T-cell (primary cell): ENCODE data around the gene GOLGA2. TPM values are rescaled to one million over a fixed set of nuclear protein-coding genes. Genes with fewer than 3 reads are reported as not detected.

ENCODE experiments used
- ATAC-seq, 4 experiments: fragments of 200-7000 bp in 3 of 4; fragments of 150-1000 bp in 1 of 4; cut with Tn5 transposase; replicated peaks in 1 of 4; 1 replicate in 3 of 4; 2 replicates in 1 of 4; pipeline ENCODE4 v1.10.0; 2021; ENCODE audit warnings: moderate library complexity in 3 of 4, mild to moderate bottlenecking in 2 of 4, moderate number of reproducible peaks in 1 of 4
- CTCF ChIA-PET, 2 donors: fragments of 300-600 bp; sonication (Branson Sonifier 250); formaldehyde crosslinking; loops; one replicate each; lab custom pipeline; 2022; ENCODE audit warnings: antibody characterized with exemption in 2 of 2; lab: Charles Lee
- POLR2A ChIA-PET, 2 donors: fragments of 300-600 bp; sonication (Branson Sonifier 250); formaldehyde crosslinking; loops; one replicate each; lab custom pipeline; 2022; ENCODE audit warnings: antibody characterized with exemption in 2 of 2; lab: Charles Lee
- DNase-seq, 35 experiments: peaks; one replicate each; pipeline versions ENCODE4 v3.0.0 to v3.0.0-alpha.2; 2013 to 2023
- H3K27ac ChIP-seq: one replicate; pipeline ENCODE4 v1.5.1; 2013; ENCODE audit warnings: low read length
- H3K27me3 ChIP-seq, 2 experiments: replicated peaks in 1 of 2; 1 replicate in 1 of 2; 2 replicates in 1 of 2; pipeline versions ENCODE4 v1.6.1 to v1.7.0; 2013; ENCODE audit warnings: low read length in 1 of 2, mixed read lengths in 1 of 2; ENCODE audit not compliant: control insufficient read depth in 2 of 2, insufficient read depth in 2 of 2; ENCODE audit errors: extremely low read depth in 1 of 2
- H3K36me3 ChIP-seq, 2 donors: 1 replicate in 1 of 2; 2 replicates in 1 of 2; pipeline versions ENCODE4 v1.6.1 to v1.7.0; 2013; ENCODE audit warnings: low read length in 1 of 2; ENCODE audit not compliant: control insufficient read depth in 2 of 2, insufficient read depth in 1 of 2; ENCODE audit errors: extremely low read depth in 1 of 2
- H3K4me1 ChIP-seq, 2 experiments: 1 replicate in 1 of 2; 2 replicates in 1 of 2; pipeline versions ENCODE4 v1.6.1 to v1.7.0; 2013; ENCODE audit warnings: low read length in 2 of 2, mixed read lengths in 1 of 2; ENCODE audit not compliant: insufficient read depth in 2 of 2, control insufficient read depth in 1 of 2; ENCODE audit errors: extremely low read depth in 1 of 2
- H3K4me3 ChIP-seq, 2 donors: 1 replicate in 1 of 2; 2 replicates in 1 of 2; pipeline versions ENCODE4 v1.5.1 to v1.7.0; 2013; ENCODE audit warnings: mild to moderate bottlenecking in 2 of 2, low read length in 1 of 2, moderate library complexity in 1 of 2; ENCODE audit not compliant: control insufficient read depth in 1 of 2; ENCODE audit errors: extremely low read depth in 1 of 2
- H3K9me3 ChIP-seq: 2 replicates; pipeline ENCODE4 v1.7.0; 2013
- H3K27ac Mint-ChIP-seq, 2 donors: one replicate each; pipeline ENCODE4 v1.8.0; 2020 to 2021; ENCODE audit warnings: mild to moderate bottlenecking in 2 of 2, mixed read lengths in 2 of 2
- H3K27me3 Mint-ChIP-seq, 2 donors: one replicate each; pipeline ENCODE4 v1.8.0; 2021 to 2022; ENCODE audit warnings: mixed read lengths in 2 of 2
- H3K36me3 Mint-ChIP-seq: one replicate; pipeline ENCODE4 v1.8.0; 2021; ENCODE audit warnings: mixed read lengths
- H3K4me1 Mint-ChIP-seq, 3 donors: one replicate each; pipeline ENCODE4 v1.8.0; 2020 to 2022; ENCODE audit warnings: mixed read lengths in 3 of 3, mild to moderate bottlenecking in 1 of 3
- H3K4me3 Mint-ChIP-seq, 3 donors: one replicate each; pipeline ENCODE4 v1.8.0; 2020 to 2022; ENCODE audit warnings: mild to moderate bottlenecking in 3 of 3, mixed read lengths in 3 of 3, moderate library complexity in 3 of 3
- H3K9me3 Mint-ChIP-seq, 3 donors: one replicate each; pipeline ENCODE4 v1.8.0; 2020 to 2022; ENCODE audit warnings: mixed read lengths in 3 of 3
- WGBS: methylation state at CpG from one replicate; pipeline ENCODE4 v1.1.5; 2013; ENCODE audit warnings: missing lambda C conversion rate; ENCODE audit not compliant: insufficient coverage; 5-methylcytosine and 5-hydroxymethylcytosine counted together
- total RNA-seq, 35 experiments: library from RNA in 6 of 35; stranded (reverse) in 6 of 35; fragments of 120-200 nt in 1 of 35; gene quantifications; one replicate each; pipeline versions ENCODE4 v1.2.1 to v1.2.4 and lab custom pipeline; 2013 to 2026

Gene GOLGA2
- total RNA-seq, 5 donors from 2014 or later (not counting 1 experiment from before 2014, with no cell fraction given): 49.6 to 71.3 (median 60.5) TPM

- Mint-ChIP-seq H3K9me3 (no peaks in the 10 kb centered on the region), H3K36me3 (no peaks in the 10 kb centered on the region), H3K4me3 (no peak overlapping the region), H3K27ac (no peak overlapping the region), H3K27me3 (no peaks in the 10 kb centered on the region), H3K4me1 (peaks cover 0 to 1% (median 0%) of the 10 kb centered on the region in 3 donors)
- ChIA-PET POLR2A (no interaction called here), CTCF (no interaction called here)
- no peak for DNase-seq
- WGBS: 94% methylated on average over 6 of the region's 16 CpGs
- H3K27ac ChIP-seq: no peak overlapping the region
- ATAC-seq: no peak
- H3K36me3 ChIP-seq: no peaks in the 10 kb centered on the region
- no peak overlapping the region for H3K4me3 ChIP-seq
- H3K4me1 ChIP-seq: no peaks in the 10 kb centered on the region
- no peaks in the 10 kb centered on the region for H3K27me3 ChIP-seq
- H3K9me3 ChIP-seq: no peaks in the 10 kb centered on the region
Observed at GRCh38 chr9:128296340-128297220, 20.8 kb upstream of the GOLGA2 start.

GRCh38 chr9:128294142-128294541 is 18.3 kb upstream of the GOLGA2 start:
- WGBS: 94% methylated on average over 2 of the region's 4 CpGs
- H3K9me3 ChIP-seq: no peaks in the 10 kb centered on the region
- no peak for DNase-seq
- no peaks in the 10 kb centered on the region for H3K36me3 ChIP-seq
- no peak overlapping the region for H3K4me3 ChIP-seq
- Mint-ChIP-seq H3K9me3 (no peaks in the 10 kb centered on the region), H3K36me3 (no peaks in the 10 kb centered on the region), H3K4me1 (peaks cover 0 to 1% (median 0%) of the 10 kb centered on the region in 3 donors), H3K4me3 (no peak overlapping the region), H3K27ac (no peak overlapping the region), H3K27me3 (no peaks in the 10 kb centered on the region)
- no peak for ATAC-seq
- no peak overlapping the region for H3K27ac ChIP-seq
- CTCF ChIA-PET: interaction anchor here in 1 of 2 donors (0.5 to 1.6 kb wide), 2 partner anchors 19 to 47 kb away, joined by 5 to 7 read pairs; no protein-coding TSS in a partner anchor
- no peaks in the 10 kb centered on the region for H3K4me1 ChIP-seq
- H3K27me3 ChIP-seq: no peaks in the 10 kb centered on the region
- POLR2A ChIA-PET: no interaction called here

- Histone ChIP-seq H3K4me1 (no peaks in the 10 kb centered on the region), H3K27ac (no peak overlapping the region), H3K36me3 (peaks cover 0 to 7% of the 10 kb centered on the region in 2 donors), H3K9me3 (no peaks in the 10 kb centered on the region), H3K27me3 (no peaks in the 10 kb centered on the region), H3K4me3 (no peak overlapping the region)
- DNase-seq: no peak
- H3K9me3 Mint-ChIP-seq: no peaks in the 10 kb centered on the region
- peaks cover 0 to 1% (median 0%) of the 10 kb centered on the region in 3 donors for H3K4me1 Mint-ChIP-seq
- ATAC-seq: no peak
- H3K27ac Mint-ChIP-seq: no peak overlapping the region
- no peaks in the 10 kb centered on the region for H3K27me3 Mint-ChIP-seq
- 100% methylated on average over 1 of the region's 4 CpGs for WGBS
- peaks cover under 1% of the 10 kb centered on the region for H3K36me3 Mint-ChIP-seq
- ChIA-PET POLR2A (no interaction called here), CTCF (no interaction called here)
- no peak overlapping the region for H3K4me3 Mint-ChIP-seq
Observed at GRCh38 chr9:128293091-128293490, 17.3 kb upstream of the GOLGA2 start.

GRCh38 chr9:128292009-128292408 is 16.2 kb upstream of the GOLGA2 start:
- WGBS: no CpG with 5 or more reads among the region's 3 CpGs
- no peak overlapping the region for H3K27ac ChIP-seq
- Mint-ChIP-seq H3K27ac (no peak overlapping the region), H3K27me3 (no peaks in the 10 kb centered on the region), H3K9me3 (no peaks in the 10 kb centered on the region), H3K4me3 (no peak overlapping the region), H3K36me3 (peaks cover 4% of the 10 kb centered on the region), H3K4me1 (peaks cover 0 to 1% (median 0%) of the 10 kb centered on the region in 3 donors)
- no peaks in the 10 kb centered on the region for H3K27me3 ChIP-seq
- no peaks in the 10 kb centered on the region for H3K9me3 ChIP-seq
- H3K4me1 ChIP-seq: no peaks in the 10 kb centered on the region
- peaks cover 0 to 12% of the 10 kb centered on the region in 2 donors for H3K36me3 ChIP-seq
- ChIA-PET POLR2A (interaction anchor here in 1 of 2 donors (0.5 kb wide), 1 partner anchor 707 kb away, joined by 3 read pairs; no protein-coding TSS in a partner anchor), CTCF (interaction anchor here in 1 of 2 donors (0.7 kb wide), 1 partner anchor 466 kb away, joined by 4 read pairs; no protein-coding TSS in a partner anchor)
- ATAC-seq (no peak), DNase-seq (no peak)
- H3K4me3 ChIP-seq: no peak overlapping the region

- no peaks in the 10 kb centered on the region for H3K4me1 Mint-ChIP-seq
- H3K27ac Mint-ChIP-seq: no peak overlapping the region
- H3K36me3 Mint-ChIP-seq: peaks cover 8% of the 10 kb centered on the region
- H3K27me3 Mint-ChIP-seq: no peaks in the 10 kb centered on the region
- no peaks in the 10 kb centered on the region for H3K9me3 Mint-ChIP-seq
- Histone ChIP-seq H3K4me1 (no peaks in the 10 kb centered on the region), H3K27me3 (no peaks in the 10 kb centered on the region), H3K27ac (no peak overlapping the region), H3K9me3 (no peaks in the 10 kb centered on the region), H3K36me3 (peaks cover 0 to 27% of the 10 kb centered on the region in 2 donors), H3K4me3 (no peak overlapping the region)
- no peak for ATAC-seq
- ChIA-PET POLR2A (interaction anchor here in 1 of 2 donors (0.5 kb wide), 1 partner anchor 97 kb away, joined by 3 read pairs; no protein-coding TSS in a partner anchor), CTCF (no interaction called here)
- H3K4me3 Mint-ChIP-seq: no peak overlapping the region
- no peak for DNase-seq
- 82% methylated on average over 3 of the region's 11 CpGs for WGBS
Observed at GRCh38 chr9:128288273-128289004, 12.6 kb upstream of the GOLGA2 start.

- Mint-ChIP-seq H3K4me1 (no peaks in the 10 kb centered on the region), H3K27ac (no peak overlapping the region), H3K4me3 (no peak overlapping the region), H3K27me3 (no peaks in the 10 kb centered on the region), H3K36me3 (peaks cover 10% of the 10 kb centered on the region), H3K9me3 (no peaks in the 10 kb centered on the region)
- Histone ChIP-seq H3K4me3 (no peak overlapping the region), H3K36me3 (peaks cover 0 to 27% of the 10 kb centered on the region in 2 donors), H3K4me1 (no peaks in the 10 kb centered on the region), H3K27ac (no peak overlapping the region), H3K27me3 (no peaks in the 10 kb centered on the region), H3K9me3 (no peaks in the 10 kb centered on the region)
- POLR2A ChIA-PET: no interaction called here
- DNase-seq (no peak), ATAC-seq (no peak)
- CTCF ChIA-PET: interaction anchor here in 1 of 2 donors (0.6 kb wide), 1 partner anchor 155 kb away, joined by 3 read pairs; no protein-coding TSS in a partner anchor
- WGBS: 88% methylated on average over 5 of the region's 6 CpGs
Observed at GRCh38 chr9:128286440-128286839, 10.6 kb upstream of the GOLGA2 start.
